Activated naive CD8-positive, alpha-beta T cell treated with anti-CD3 and anti-CD28 coated beads, Interleukin-2, amount 10 ng/mL, durations not matched to agents 7 days and 5 days (primary cell): Measurements from ENCODE around the gene RERE. TPM values are rescaled to one million over a fixed set of nuclear protein-coding genes. Genes with fewer than 3 reads are reported as not detected.

Experiments
- ATAC-seq: fragments of 150-1000 bp; cut with Tn5 transposase; one replicate; pipeline ENCODE4 v1.10.0; 2021; ENCODE audit warnings: low read depth, moderate library complexity
- POLR2A ChIA-PET: fragments of 350-600 bp; sonication (Branson Sonifier 250); formaldehyde crosslinking; loops from one replicate; lab custom pipeline; 2021; ENCODE audit warnings: antibody characterized with exemption; lab: Charles Lee
- DNase-seq: peaks from one replicate; pipeline ENCODE4 v3.0.0; 2021
- H3K27ac Mint-ChIP-seq: one replicate; pipeline ENCODE4 v1.8.0; 2022; ENCODE audit warnings: mild to moderate bottlenecking, mixed read lengths
- H3K27me3 Mint-ChIP-seq: one replicate; pipeline ENCODE4 v1.8.0; 2022; ENCODE audit warnings: mild to moderate bottlenecking, moderate library complexity, mixed read lengths
- H3K36me3 Mint-ChIP-seq: one replicate; pipeline ENCODE4 v1.8.0; 2021; ENCODE audit warnings: mild to moderate bottlenecking, mixed read lengths
- H3K4me1 Mint-ChIP-seq: one replicate; pipeline ENCODE4 v1.8.0; 2021; ENCODE audit warnings: mixed read lengths
- H3K4me3 Mint-ChIP-seq: one replicate; pipeline ENCODE4 v1.8.0; 2022; ENCODE audit warnings: mild to moderate bottlenecking, moderate library complexity, mixed read lengths
- H3K9me3 Mint-ChIP-seq: one replicate; pipeline ENCODE4 v1.8.0; 2021; ENCODE audit warnings: mixed read lengths
- total RNA-seq, 2 experiments: library from RNA; stranded (reverse); gene quantifications; one replicate each; pipeline ENCODE4 v1.2.3, GENCODE V29; 2021

Gene RERE
- total RNA-seq, 2 experiments from 2014 or later = 64.4 to 68.7 TPM

DNA sequence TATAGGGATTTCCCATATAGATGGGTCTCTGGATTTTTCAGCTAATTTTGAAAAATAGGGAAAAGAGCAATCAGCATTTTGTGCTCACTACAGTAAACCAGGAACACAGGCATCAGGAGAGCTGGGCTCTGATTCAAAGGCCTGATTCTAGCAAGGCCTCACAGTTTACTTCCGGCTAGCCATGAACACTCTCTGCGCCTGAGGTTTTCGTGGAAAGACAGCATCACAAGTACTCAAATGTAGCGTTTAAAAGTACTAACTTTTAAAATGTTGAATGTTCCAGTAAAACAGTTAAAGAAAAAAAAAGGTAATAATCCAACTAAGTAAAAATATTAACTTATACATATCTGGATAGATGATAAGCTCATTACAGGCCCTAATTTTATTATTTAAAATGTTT lies 379.0 kb downstream of the RERE start:
- Mint-ChIP-seq H3K36me3 (peaks cover 16% of the 10 kb centered on the region), H3K27ac (no peak overlapping the region), H3K9me3 (no peaks in the 10 kb centered on the region), H3K27me3 (no peaks in the 10 kb centered on the region), H3K4me3 (no peak overlapping the region), H3K4me1 (peaks cover 11% of the 10 kb centered on the region)
- DNase-seq = no peak
- no peak for ATAC-seq
- POLR2A ChIA-PET = no interaction called here

- peaks cover 11% of the 10 kb centered on the region for H3K36me3 Mint-ChIP-seq
- POLR2A ChIA-PET = no interaction called here
Observed at GRCh38 chr1:8437347-8437746, 380.1 kb downstream of the RERE start.

GRCh38 chr1:8435569-8436071 lies 381.8 kb downstream of the RERE start:
- Mint-ChIP-seq H3K4me3 (no peak overlapping the region), H3K36me3 (peaks cover 12% of the 10 kb centered on the region), H3K9me3 (no peaks in the 10 kb centered on the region), H3K27ac (no peak overlapping the region), H3K27me3 (no peaks in the 10 kb centered on the region), H3K4me1 (peaks cover 27% of the 10 kb centered on the region)
- POLR2A ChIA-PET = no interaction called here
- DNase-seq (no peak), ATAC-seq (no peak)

More at GRCh38 chr1:8437347-8437746, 380.1 kb downstream of the RERE start:
- Mint-ChIP-seq H3K4me3 (no peak overlapping the region), H3K4me1 (peaks cover 13% of the 10 kb centered on the region), H3K27ac (no peak overlapping the region), H3K27me3 (no peaks in the 10 kb centered on the region), H3K9me3 (no peaks in the 10 kb centered on the region)
- no peak for ATAC-seq
- DNase-seq = no peak

DNA sequence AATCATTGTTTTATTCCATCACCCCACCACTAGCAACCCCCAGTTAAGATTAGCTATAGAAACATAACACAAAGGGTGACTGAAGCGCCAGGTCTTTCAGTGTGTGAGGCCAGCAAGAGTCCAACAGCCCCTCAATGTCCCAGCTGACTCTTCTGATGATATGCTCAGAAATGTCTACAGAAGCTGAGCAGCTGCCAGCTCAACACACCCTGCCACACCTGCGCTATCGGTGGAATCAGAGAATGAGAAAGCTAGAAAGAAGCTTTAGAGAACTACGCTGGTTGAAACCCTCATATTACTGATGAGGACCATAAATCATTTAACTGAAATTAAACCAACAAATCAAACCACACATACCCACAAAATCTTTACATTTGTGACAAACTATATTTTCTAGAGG lies 383.3 kb downstream of the RERE start:
- no peak overlapping the region for H3K27ac Mint-ChIP-seq
- POLR2A ChIA-PET = interaction anchor here (0.6 kb wide), 1 partner anchor 754 kb away, joined by 3 read pairs; no protein-coding TSS in a partner anchor
- H3K27me3 Mint-ChIP-seq = no peaks in the 10 kb centered on the region
- H3K9me3 Mint-ChIP-seq = no peaks in the 10 kb centered on the region
- no peak for DNase-seq
- H3K4me3 Mint-ChIP-seq = no peak overlapping the region
- no peak for ATAC-seq
- peaks cover 12% of the 10 kb centered on the region for H3K36me3 Mint-ChIP-seq
- peaks cover 34% of the 10 kb centered on the region for H3K4me1 Mint-ChIP-seq

- POLR2A ChIA-PET = interaction anchor here (0.6 to 1.7 kb wide), 3 partner anchors 24 to 584 kb away, joined by 3 to 5 read pairs (median 3); no protein-coding TSS in a partner anchor
- Mint-ChIP-seq H3K27ac (no peak overlapping the region), H3K27me3 (no peaks in the 10 kb centered on the region), H3K36me3 (peaks cover 11% of the 10 kb centered on the region), H3K4me3 (no peak overlapping the region), H3K4me1 (peaks cover 45% of the 10 kb centered on the region), H3K9me3 (no peaks in the 10 kb centered on the region)
- ATAC-seq (no peak), DNase-seq (no peak)
Observed at GRCh38 chr1:8431784-8432183, 385.7 kb downstream of the RERE start.

- Mint-ChIP-seq H3K4me3 (peak overlapping the region; percentile 64), H3K36me3 (peaks cover 12% of the 10 kb centered on the region), H3K4me1 (peaks cover 49% of the 10 kb centered on the region), H3K9me3 (no peaks in the 10 kb centered on the region), H3K27ac (peak overlapping the region; percentile 91), H3K27me3 (no peaks in the 10 kb centered on the region)
- POLR2A ChIA-PET = interaction anchor here (1.0 to 1.7 kb wide), 8 partner anchors 10 to 95 kb away, joined by 3 to 5 read pairs (median 3); no protein-coding TSS in a partner anchor
- ATAC-seq (peak; percentile 29), DNase-seq (no peak)
Observed at GRCh38 chr1:8431019-8431418, 386.4 kb downstream of the RERE start.

GRCh38 chr1:8430476-8430875 lies 387.0 kb downstream of the RERE start:
- POLR2A ChIA-PET = interaction anchor here (0.7 to 1.7 kb wide), 9 partner anchors 9 to 448 kb away, joined by 3 to 5 read pairs (median 3); partner anchors contain the start of gene ENO1
- ATAC-seq (peak; percentile 88), DNase-seq (peak; percentile 49)
- H3K4me1 Mint-ChIP-seq = peaks cover 55% of the 10 kb centered on the region
- peak overlapping the region; percentile 91 for H3K27ac Mint-ChIP-seq
- peak overlapping the region; percentile 64 for H3K4me3 Mint-ChIP-seq
- peaks cover 11% of the 10 kb centered on the region for H3K36me3 Mint-ChIP-seq
- no peaks in the 10 kb centered on the region for H3K27me3 Mint-ChIP-seq
- no peaks in the 10 kb centered on the region for H3K9me3 Mint-ChIP-seq

GRCh38 chr1:8429549-8430110 lies 387.8 kb downstream of the RERE start:
- no peaks in the 10 kb centered on the region for H3K27me3 Mint-ChIP-seq

GRCh38 chr1:8428441-8428840 lies 389.0 kb downstream of the RERE start:
- Mint-ChIP-seq H3K27me3 (no peaks in the 10 kb centered on the region), H3K4me1 (peaks cover 69% of the 10 kb centered on the region), H3K4me3 (no peak overlapping the region), H3K27ac (no peak overlapping the region), H3K36me3 (peaks cover 10% of the 10 kb centered on the region), H3K9me3 (no peaks in the 10 kb centered on the region)
- DNase-seq = no peak
- POLR2A ChIA-PET = interaction anchor here (0.5 to 1.6 kb wide), 2 partner anchors 44 to 97 kb away, joined by 3 to 5 read pairs; no protein-coding TSS in a partner anchor
- ATAC-seq = no peak

More at GRCh38 chr1:8429549-8430110, 387.8 kb downstream of the RERE start:
- no peak overlapping the region for H3K4me3 Mint-ChIP-seq
- peaks cover 9% of the 10 kb centered on the region for H3K36me3 Mint-ChIP-seq
- ATAC-seq = no peak
- DNase-seq = no peak
- no peaks in the 10 kb centered on the region for H3K9me3 Mint-ChIP-seq
- peak overlapping the region; percentile 13 for H3K27ac Mint-ChIP-seq
- peaks cover 63% of the 10 kb centered on the region for H3K4me1 Mint-ChIP-seq
- POLR2A ChIA-PET = interaction anchor here (0.7 to 1.2 kb wide), 2 partner anchors 94 to 449 kb away, joined by 3 read pairs; partner anchors contain the start of gene ENO1

DNA sequence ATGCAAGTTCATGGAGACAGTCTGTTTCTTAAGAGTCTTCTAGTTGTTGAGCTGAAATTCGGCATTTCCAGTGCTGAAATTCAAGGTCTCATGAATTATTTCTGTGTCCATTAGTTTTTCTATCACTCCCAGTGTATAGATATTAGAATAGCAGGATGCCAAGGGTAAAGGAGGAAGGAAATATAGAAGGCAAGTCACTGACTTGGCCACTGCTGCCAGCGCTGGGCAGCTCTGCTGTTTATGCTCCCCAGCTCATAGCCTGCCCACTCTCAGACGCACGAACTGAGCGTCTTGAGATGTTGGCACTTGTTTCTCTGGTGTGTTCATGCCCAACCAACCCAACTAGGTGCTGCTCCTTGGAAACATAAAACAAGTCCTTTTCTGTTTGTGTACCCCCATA lies 389.5 kb downstream of the RERE start:
- no peaks in the 10 kb centered on the region for H3K27me3 Mint-ChIP-seq
- H3K36me3 Mint-ChIP-seq = peaks cover 10% of the 10 kb centered on the region
- no peak for DNase-seq
- peaks cover 69% of the 10 kb centered on the region for H3K4me1 Mint-ChIP-seq
- POLR2A ChIA-PET = interaction anchor here (0.5 to 1.6 kb wide), 4 partner anchors 16 to 97 kb away, joined by 3 to 5 read pairs (median 3); no protein-coding TSS in a partner anchor
- H3K27ac Mint-ChIP-seq = peak overlapping the region; percentile 40
- ATAC-seq = no peak
- H3K4me3 Mint-ChIP-seq = peak overlapping the region; percentile 70
- H3K9me3 Mint-ChIP-seq = no peaks in the 10 kb centered on the region

GRCh38 chr1:8427493-8427892 lies 389.9 kb downstream of the RERE start:
- DNase-seq (no peak), ATAC-seq (peak; percentile 13)
- Mint-ChIP-seq H3K4me1 (peaks cover 69% of the 10 kb centered on the region), H3K27ac (peak overlapping the region; percentile 78), H3K4me3 (peak overlapping the region; percentile 70), H3K27me3 (no peaks in the 10 kb centered on the region), H3K36me3 (peaks cover 10% of the 10 kb centered on the region), H3K9me3 (no peaks in the 10 kb centered on the region)
- POLR2A ChIA-PET = interaction anchor here (0.6 to 1.6 kb wide), 4 partner anchors 15 to 207 kb away, joined by 3 to 6 read pairs (median 4); no protein-coding TSS in a partner anchor

DNA sequence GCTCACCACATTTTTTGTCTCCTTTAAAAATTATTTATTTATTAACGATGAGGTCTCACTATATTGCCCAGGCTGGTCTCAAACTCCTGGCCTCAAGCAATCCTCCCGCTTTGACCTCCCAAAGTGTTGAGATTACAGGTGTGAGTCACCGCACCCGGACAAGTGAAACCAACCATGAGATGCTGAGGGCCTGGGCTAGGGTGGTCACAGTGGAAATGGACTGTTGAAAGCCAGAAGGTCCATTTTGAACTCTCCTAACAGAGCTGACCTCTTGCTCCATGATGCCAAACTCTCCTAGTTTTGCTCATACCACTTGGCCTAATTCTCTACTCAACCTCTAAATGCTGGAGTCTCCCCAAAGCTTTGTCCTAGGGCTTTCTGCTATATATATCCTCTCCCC lies 390.4 kb downstream of the RERE start:
- H3K4me3 Mint-ChIP-seq = peak overlapping the region; percentile 70
- POLR2A ChIA-PET = interaction anchor here (0.6 to 1.6 kb wide), 3 partner anchors 15 to 207 kb away, joined by 3 to 6 read pairs (median 5); no protein-coding TSS in a partner anchor

DNA sequence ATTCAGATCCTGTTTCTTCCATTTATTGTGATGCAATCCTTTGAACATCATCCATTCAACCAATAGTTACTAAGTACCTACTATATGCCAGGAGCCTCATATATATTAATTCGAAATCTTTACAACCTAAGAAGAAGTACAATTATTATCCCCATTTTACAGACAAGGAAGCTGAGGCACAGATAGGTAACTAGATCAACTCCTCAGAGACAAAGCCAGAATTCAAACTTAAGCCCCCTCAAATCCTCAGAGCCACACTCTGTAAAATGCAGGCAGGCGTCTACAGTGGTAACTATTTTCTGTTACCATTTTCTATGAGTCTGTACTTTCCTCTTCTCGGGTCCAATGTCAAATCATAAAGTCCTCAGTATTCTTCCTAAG lies 391.7 kb downstream of the RERE start:
- ATAC-seq (no peak), DNase-seq (no peak)
- Mint-ChIP-seq H3K36me3 (peaks cover 8% of the 10 kb centered on the region), H3K27ac (no peak overlapping the region), H3K9me3 (no peaks in the 10 kb centered on the region), H3K27me3 (no peaks in the 10 kb centered on the region), H3K4me3 (no peak overlapping the region), H3K4me1 (peaks cover 55% of the 10 kb centered on the region)
- POLR2A ChIA-PET = no interaction called here

More for the DNA sequence above, 390.4 kb downstream of the RERE start:
- peak overlapping the region; percentile 78 for H3K27ac Mint-ChIP-seq
- ATAC-seq (no peak), DNase-seq (no peak)
- peaks cover 8% of the 10 kb centered on the region for H3K36me3 Mint-ChIP-seq
- no peaks in the 10 kb centered on the region for H3K27me3 Mint-ChIP-seq
- peaks cover 65% of the 10 kb centered on the region for H3K4me1 Mint-ChIP-seq
- no peaks in the 10 kb centered on the region for H3K9me3 Mint-ChIP-seq
